Testis (tissue), 3 donors: ENCODE measurements around the gene ARHGEF9. TPM values are rescaled to one million over a fixed set of nuclear protein-coding genes. Genes with fewer than 3 reads are reported as not detected.

ENCODE experiments used
- DNase-seq: peaks from one replicate; pipeline ENCODE4 v3.0.0-alpha.2; 2019
- H3K27ac ChIP-seq, 2 donors: fragments of 200-600 bp; sonication (generic); one replicate each; pipeline ENCODE4 v1.5.1; 2019
- H3K27me3 ChIP-seq: fragments of 200-600 bp; sonication (generic); one replicate; pipeline ENCODE4 v1.5.1; 2019
- H3K36me3 ChIP-seq: fragments of 200-600 bp; sonication (generic); one replicate; pipeline ENCODE4 v1.5.1; 2017; ENCODE audit warnings: low read depth; ENCODE audit errors: missing control alignments
- H3K4me1 ChIP-seq: fragments of 200-600 bp; sonication (generic); one replicate; pipeline ENCODE4 v1.5.1; 2019
- H3K4me3 ChIP-seq, 2 donors: fragments of 200-600 bp; sonication (generic); one replicate each; pipeline ENCODE4 v1.5.1; 2017 to 2019
- H3K9me3 ChIP-seq: fragments of 200-600 bp; sonication (generic); one replicate; pipeline ENCODE4 v1.5.1; 2017
- CTCF ChIP-seq, 3 experiments: fragments of 450-650 bp in 2 of 3; fragments of 200-600 bp in 1 of 3; sonication (generic) in 1 of 3; IDR thresholded peaks; one replicate each; pipeline ENCODE4 v1.5.1; 2016 to 2019; ENCODE audit warnings: antibody characterized with exemption in 3 of 3, mild to moderate bottlenecking in 2 of 3, moderate library complexity in 1 of 3
- POLR2A ChIP-seq: fragments of 450-650 bp; IDR thresholded peaks from one replicate; pipeline ENCODE4 v1.6.1; 2017; ENCODE audit warnings: antibody characterized with exemption, mild to moderate bottlenecking, moderate library complexity
- WGBS, 2 donors: methylation state at CpG; one replicate each; pipeline ENCODE4 v1.1.5; 2018; 5-methylcytosine and 5-hydroxymethylcytosine counted together
- intact Hi-C: fragments of 100-400 bp; cut with DNase I; formaldehyde crosslinking; loops from one replicate; pipeline ENCODE4 v1.15.1; 2023; ENCODE audit warnings: low total_unique reads
- polyA plus RNA-seq: library from polyadenylated mRNA; stranded (reverse); fragments of 350-450 nt; fragmentation: Illumina TruSeq; extraction: RNeasy Lipid Tissue Mini Kit (QIAGEN cat#74804); gene quantifications from one replicate; pipeline ENCODE4 v1.2.3, GENCODE V29; 2014; ENCODE audit warnings: low read depth, low replicate concordance; ENCODE audit not compliant: insufficient read depth
- total RNA-seq, 2 donors: library from RNA; depleted of rRNA; stranded (reverse); fragments of >200 nt; gene quantifications; one replicate each; pipeline ENCODE4 v1.2.3, GENCODE V29; 2016

ARHGEF9 gene
- total and polyA plus RNA-seq, 3 donors from 2014 or later = 9.6 to 18.1 (median 13.1) TPM

- no peak for DNase-seq
- Histone ChIP-seq H3K4me3 (no peak overlapping the region), H3K9me3 (no peaks in the 10 kb centered on the region), H3K36me3 (no peaks in the 10 kb centered on the region), H3K4me1 (no peaks in the 10 kb centered on the region), H3K27me3 (no peaks in the 10 kb centered on the region), H3K27ac (no peak overlapping the region)
- no peak for TF ChIP-seq CTCF (IDR thresholded peaks at IDR 0.05)
- TF ChIP-seq POLR2A = no peak
- intact Hi-C loops = no loop called here
- WGBS, 2 donors = 98 to 100% methylated on average over 1 to 2 of the region's 2 CpGs
Observed at GRCh38 chrX:63718010-63718694, 66.9 kb downstream of the ARHGEF9 start.

- intact Hi-C loops = no loop called here
Observed at GRCh38 chrX:63713526-63713925, 71.5 kb downstream of the ARHGEF9 start.

GRCh38 chrX:63708801-63709200 lies 76.2 kb downstream of the ARHGEF9 start:
- Histone ChIP-seq H3K36me3 (no peaks in the 10 kb centered on the region), H3K9me3 (no peaks in the 10 kb centered on the region), H3K27me3 (no peaks in the 10 kb centered on the region), H3K27ac (no peak overlapping the region), H3K4me3 (no peak overlapping the region), H3K4me1 (no peaks in the 10 kb centered on the region)
- intact Hi-C loops = no loop called here
- 60 to 80% methylated on average over 1 to 2 of the region's 2 CpGs for WGBS, 2 donors
- TF ChIP-seq CTCF (IDR thresholded peaks at IDR 0.05) (no peak), POLR2A (no peak)
- no peak for DNase-seq

More at GRCh38 chrX:63713526-63713925, 71.5 kb downstream of the ARHGEF9 start:
- Histone ChIP-seq H3K9me3 (no peaks in the 10 kb centered on the region), H3K27me3 (no peaks in the 10 kb centered on the region), H3K36me3 (no peaks in the 10 kb centered on the region), H3K4me3 (no peak overlapping the region), H3K4me1 (no peaks in the 10 kb centered on the region), H3K27ac (no peak overlapping the region)
- peak; percentile 10 for DNase-seq
- TF ChIP-seq CTCF (IDR thresholded peaks at IDR 0.05) = no peak
- no peak for TF ChIP-seq POLR2A
- 38 to 44% methylated on average over 2 of the region's 2 CpGs for WGBS, 2 donors

- H3K27me3 ChIP-seq = no peaks in the 10 kb centered on the region
- no peak overlapping the region for H3K27ac ChIP-seq
- DNase-seq = no peak
- H3K4me3 ChIP-seq = no peak overlapping the region
- no peaks in the 10 kb centered on the region for H3K36me3 ChIP-seq
- TF ChIP-seq CTCF (IDR thresholded peaks at IDR 0.05) (no peak), POLR2A (no peak)
- no peaks in the 10 kb centered on the region for H3K9me3 ChIP-seq
- WGBS, 2 donors = 80 to 100% methylated on average over 1 of the region's 1 CpG
- intact Hi-C loops = no loop called here
- H3K4me1 ChIP-seq = no peaks in the 10 kb centered on the region
Observed at GRCh38 chrX:63702556-63702955, 82.5 kb downstream of the ARHGEF9 start.
